Esophagus squamous epithelium (tissue), 4 donors: Measurements from ENCODE around the gene RNF144A.

Experiments used
- POLR2A ChIP-seq, 4 donors: fragments of 450-650 bp; IDR thresholded peaks; one replicate each; pipeline ENCODE4 v1.6.1; 2017; ENCODE audit warnings: antibody characterized with exemption in 4 of 4, mild to moderate bottlenecking in 4 of 4, moderate library complexity in 3 of 4
- TF ChIP-seq, protein P1 (sequence below), 6 experiments: fragments of 450-650 bp in 4 of 6; fragments of 200-600 bp in 2 of 6; sonication (generic) in 2 of 6; IDR thresholded peaks; one replicate each; pipeline ENCODE4 v1.5.1; 2016 to 2019; ENCODE audit warnings: antibody characterized with exemption in 6 of 6, mild to moderate bottlenecking in 4 of 6, moderate library complexity in 4 of 6

DNA sequence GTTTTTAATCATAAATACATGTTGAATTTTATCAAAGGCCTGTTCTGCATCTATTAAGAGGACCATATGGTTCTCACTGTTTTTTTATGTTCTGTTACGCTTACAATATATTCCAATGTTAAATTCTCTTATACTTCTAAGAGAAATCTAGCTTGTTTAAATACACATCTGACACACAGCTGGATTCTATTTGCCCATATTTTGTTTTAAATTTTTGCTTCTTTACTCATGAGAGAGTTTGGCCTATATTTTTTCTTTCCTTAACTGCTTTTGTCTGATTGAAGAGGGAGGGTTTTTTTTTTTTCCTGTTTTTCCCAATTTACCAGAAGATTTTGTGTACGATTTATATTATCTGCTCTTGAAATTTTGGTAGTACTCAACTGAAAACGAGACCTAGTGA lies 34.9 kb downstream of the RNF144A start:
- TF ChIP-seq, protein P1, sequence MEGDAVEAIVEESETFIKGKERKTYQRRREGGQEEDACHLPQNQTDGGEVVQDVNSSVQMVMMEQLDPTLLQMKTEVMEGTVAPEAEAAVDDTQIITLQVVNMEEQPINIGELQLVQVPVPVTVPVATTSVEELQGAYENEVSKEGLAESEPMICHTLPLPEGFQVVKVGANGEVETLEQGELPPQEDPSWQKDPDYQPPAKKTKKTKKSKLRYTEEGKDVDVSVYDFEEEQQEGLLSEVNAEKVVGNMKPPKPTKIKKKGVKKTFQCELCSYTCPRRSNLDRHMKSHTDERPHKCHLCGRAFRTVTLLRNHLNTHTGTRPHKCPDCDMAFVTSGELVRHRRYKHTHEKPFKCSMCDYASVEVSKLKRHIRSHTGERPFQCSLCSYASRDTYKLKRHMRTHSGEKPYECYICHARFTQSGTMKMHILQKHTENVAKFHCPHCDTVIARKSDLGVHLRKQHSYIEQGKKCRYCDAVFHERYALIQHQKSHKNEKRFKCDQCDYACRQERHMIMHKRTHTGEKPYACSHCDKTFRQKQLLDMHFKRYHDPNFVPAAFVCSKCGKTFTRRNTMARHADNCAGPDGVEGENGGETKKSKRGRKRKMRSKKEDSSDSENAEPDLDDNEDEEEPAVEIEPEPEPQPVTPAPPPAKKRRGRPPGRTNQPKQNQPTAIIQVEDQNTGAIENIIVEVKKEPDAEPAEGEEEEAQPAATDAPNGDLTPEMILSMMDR (IDR thresholded peaks at IDR 0.05): no peak
- no peak for TF ChIP-seq POLR2A (IDR thresholded peaks at IDR 0.05)
